ENCODE data around the gene FAM177A1.

DNA sequence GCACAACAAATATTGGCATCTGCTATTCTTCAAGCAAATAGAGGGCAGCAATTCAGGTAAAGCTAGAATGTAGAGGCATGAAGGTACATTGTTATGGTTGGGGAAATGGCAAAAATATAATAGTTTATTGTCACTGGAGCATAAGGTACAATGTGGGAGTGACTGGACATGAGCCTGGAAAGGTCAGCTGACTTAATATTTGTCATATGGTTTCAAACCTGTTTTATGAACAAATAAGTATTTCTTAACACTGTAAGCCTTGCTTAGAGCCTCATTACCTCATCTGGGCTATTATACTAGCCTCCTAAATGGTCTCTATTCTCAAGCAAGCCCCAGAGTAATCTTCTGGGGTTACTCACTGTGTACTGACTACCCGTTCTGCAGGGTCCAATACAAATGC is 33.7 kb downstream of the FAM177A1 start:
- TF ChIP-seq, protein P1, sequence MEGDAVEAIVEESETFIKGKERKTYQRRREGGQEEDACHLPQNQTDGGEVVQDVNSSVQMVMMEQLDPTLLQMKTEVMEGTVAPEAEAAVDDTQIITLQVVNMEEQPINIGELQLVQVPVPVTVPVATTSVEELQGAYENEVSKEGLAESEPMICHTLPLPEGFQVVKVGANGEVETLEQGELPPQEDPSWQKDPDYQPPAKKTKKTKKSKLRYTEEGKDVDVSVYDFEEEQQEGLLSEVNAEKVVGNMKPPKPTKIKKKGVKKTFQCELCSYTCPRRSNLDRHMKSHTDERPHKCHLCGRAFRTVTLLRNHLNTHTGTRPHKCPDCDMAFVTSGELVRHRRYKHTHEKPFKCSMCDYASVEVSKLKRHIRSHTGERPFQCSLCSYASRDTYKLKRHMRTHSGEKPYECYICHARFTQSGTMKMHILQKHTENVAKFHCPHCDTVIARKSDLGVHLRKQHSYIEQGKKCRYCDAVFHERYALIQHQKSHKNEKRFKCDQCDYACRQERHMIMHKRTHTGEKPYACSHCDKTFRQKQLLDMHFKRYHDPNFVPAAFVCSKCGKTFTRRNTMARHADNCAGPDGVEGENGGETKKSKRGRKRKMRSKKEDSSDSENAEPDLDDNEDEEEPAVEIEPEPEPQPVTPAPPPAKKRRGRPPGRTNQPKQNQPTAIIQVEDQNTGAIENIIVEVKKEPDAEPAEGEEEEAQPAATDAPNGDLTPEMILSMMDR (IDR thresholded peaks at IDR 0.05) = no peak
- no peak for TF ChIP-seq POLR2A (IDR thresholded peaks at IDR 0.05; ENCODE audit: low read depth)
- no peak for TF ChIP-seq EP300 (IDR thresholded peaks at IDR 0.05)
- TF ChIP-seq POLR2AphosphoS5 (IDR thresholded peaks at IDR 0.05) = no peak

Measured in esophagus muscularis mucosa (tissue), 4 donors.